ENCODE measurements around the gene SVOPL.

DNA sequence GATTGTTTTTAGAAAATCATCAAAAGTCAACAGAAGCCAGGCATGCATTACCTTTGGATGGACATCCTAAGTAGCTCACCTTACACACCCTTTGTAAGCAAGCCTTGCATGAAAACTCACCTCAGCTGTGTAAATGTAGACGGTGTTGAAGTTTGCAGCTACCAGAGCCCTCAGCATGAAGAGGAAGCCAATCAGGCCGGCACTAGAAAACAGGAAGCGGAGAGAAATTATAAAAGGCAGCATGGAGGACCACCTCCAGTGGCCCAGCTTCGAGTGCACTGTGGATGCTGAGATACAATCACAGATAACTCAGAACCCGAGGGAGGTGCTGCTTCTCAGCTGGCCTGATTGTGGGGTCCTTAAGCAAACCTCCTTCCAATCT lies 75.3 kb downstream of the SVOPL start:
- TF ChIP-seq, protein P1, sequence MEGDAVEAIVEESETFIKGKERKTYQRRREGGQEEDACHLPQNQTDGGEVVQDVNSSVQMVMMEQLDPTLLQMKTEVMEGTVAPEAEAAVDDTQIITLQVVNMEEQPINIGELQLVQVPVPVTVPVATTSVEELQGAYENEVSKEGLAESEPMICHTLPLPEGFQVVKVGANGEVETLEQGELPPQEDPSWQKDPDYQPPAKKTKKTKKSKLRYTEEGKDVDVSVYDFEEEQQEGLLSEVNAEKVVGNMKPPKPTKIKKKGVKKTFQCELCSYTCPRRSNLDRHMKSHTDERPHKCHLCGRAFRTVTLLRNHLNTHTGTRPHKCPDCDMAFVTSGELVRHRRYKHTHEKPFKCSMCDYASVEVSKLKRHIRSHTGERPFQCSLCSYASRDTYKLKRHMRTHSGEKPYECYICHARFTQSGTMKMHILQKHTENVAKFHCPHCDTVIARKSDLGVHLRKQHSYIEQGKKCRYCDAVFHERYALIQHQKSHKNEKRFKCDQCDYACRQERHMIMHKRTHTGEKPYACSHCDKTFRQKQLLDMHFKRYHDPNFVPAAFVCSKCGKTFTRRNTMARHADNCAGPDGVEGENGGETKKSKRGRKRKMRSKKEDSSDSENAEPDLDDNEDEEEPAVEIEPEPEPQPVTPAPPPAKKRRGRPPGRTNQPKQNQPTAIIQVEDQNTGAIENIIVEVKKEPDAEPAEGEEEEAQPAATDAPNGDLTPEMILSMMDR (IDR thresholded peaks at IDR 0.05): no peak
- no peak for TF ChIP-seq POLR2A (IDR thresholded peaks at IDR 0.05)

Data from heart left ventricle (tissue), 13 donors.